ENCODE data around the gene ABHD12B. TPM values are rescaled to one million over a fixed set of nuclear protein-coding genes. Genes with fewer than 3 reads are reported as not detected.

The ABHD12B gene
- total RNA-seq, 2 experiments from 2014 or later = not detected

DNA sequence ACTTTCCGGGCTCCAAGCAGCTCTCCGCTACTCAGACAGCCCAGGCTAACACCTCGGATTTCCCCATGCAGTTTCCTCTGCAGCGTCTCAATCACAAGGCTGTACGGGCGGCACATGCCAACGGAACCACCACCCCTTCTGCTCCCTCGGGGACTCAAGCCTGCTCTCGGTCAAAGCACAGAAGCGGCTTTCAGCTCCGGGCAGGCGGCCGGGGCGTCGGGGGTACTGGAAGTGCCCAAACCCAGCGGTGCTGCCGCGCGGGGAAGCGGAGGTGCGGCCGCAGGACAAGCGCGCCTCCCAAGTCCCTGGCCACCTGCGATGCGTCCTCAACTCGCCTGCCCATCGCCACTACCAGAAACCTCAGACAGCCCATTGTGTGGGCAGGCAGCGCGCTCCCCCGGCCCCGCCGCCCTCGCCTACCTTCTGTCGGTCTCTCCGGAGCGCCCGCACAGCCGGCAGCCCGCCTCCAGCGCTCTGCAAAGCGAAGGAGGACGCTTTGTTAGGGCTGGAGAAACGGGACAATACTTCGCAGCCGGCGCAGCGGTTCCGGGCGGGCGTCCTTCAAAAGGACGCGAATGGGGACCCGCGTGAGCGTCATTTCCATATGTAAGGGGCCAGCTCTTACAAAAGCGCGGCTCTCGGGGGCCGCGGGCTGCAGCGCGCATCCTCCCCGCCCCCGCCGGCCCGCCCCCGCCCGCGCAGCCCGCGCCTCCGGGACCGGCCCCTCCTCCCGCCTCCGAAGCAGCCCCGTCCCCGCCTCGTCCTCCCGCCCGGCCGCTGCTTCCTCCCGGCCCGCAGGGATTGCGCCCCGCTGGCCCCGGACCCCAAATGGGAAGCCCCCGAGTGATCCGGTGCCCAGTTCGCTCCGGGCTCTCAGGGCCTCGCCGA, 41.6 kb upstream of the ABHD12B start:
- ChIA-PET CTCF (interaction anchor here (1.6 to 4.6 kb wide), 2 partner anchors 7 to 30 kb away, joined by 3 to 19 read pairs; no protein-coding TSS in a partner anchor), POLR2A (interaction anchor here (0.5 to 5.4 kb wide), 23 partner anchors 8 to 1210 kb away, joined by 3 to 83 read pairs (median 4); partner anchors contain the start of genes MGAT2, NEMF and RPL36AL)
- Histone ChIP-seq H3K36me3 (ENCODE audit: insufficient read depth, low read length) (no peaks in the 10 kb centered on the region), H3K4me3 (ENCODE audit: low read length) (peak overlapping the region; percentile 78), H3K27me3 (ENCODE audit: control insufficient read depth in 1 of 2, insufficient read depth in 2 of 2, low read length in 2 of 2) (no peaks in the 10 kb centered on the region), H3K9me3 (ENCODE audit: control insufficient read depth in 1 of 2, insufficient read depth in 1 of 2, low read length in 2 of 2) (no peaks in the 10 kb centered on the region), H3K27ac (ENCODE audit: low read depth in 1 of 2, low read length in 2 of 2) (peak overlapping the region; percentile 56 to 72), H3K4me1 (ENCODE audit: insufficient read depth, low read length) (peaks cover 31% of the 10 kb centered on the region)
- DNase-seq (peak; percentile 32 to 86 (median 54)), ATAC-seq (ENCODE audit: poor library complexity) (peak; percentile 60)
- Mint-ChIP-seq H3K4me3 (peak overlapping the region; percentile 90), H3K4me1 (ENCODE audit: low read depth) (peaks cover 79% of the 10 kb centered on the region), H3K9me3 (no peaks in the 10 kb centered on the region), H3K36me3 (ENCODE audit: low read depth) (peaks cover 22% of the 10 kb centered on the region), H3K27ac (peak overlapping the region; percentile 87), H3K27me3 (no peaks in the 10 kb centered on the region)
- intact Hi-C loops (cut with DNase I, micrococcal nuclease) = loop anchor here (1.0 to 10.0 kb wide), 5 partner anchors 8 to 968 kb away; no protein-coding TSS in a partner anchor
- TF ChIP-seq, protein P1, sequence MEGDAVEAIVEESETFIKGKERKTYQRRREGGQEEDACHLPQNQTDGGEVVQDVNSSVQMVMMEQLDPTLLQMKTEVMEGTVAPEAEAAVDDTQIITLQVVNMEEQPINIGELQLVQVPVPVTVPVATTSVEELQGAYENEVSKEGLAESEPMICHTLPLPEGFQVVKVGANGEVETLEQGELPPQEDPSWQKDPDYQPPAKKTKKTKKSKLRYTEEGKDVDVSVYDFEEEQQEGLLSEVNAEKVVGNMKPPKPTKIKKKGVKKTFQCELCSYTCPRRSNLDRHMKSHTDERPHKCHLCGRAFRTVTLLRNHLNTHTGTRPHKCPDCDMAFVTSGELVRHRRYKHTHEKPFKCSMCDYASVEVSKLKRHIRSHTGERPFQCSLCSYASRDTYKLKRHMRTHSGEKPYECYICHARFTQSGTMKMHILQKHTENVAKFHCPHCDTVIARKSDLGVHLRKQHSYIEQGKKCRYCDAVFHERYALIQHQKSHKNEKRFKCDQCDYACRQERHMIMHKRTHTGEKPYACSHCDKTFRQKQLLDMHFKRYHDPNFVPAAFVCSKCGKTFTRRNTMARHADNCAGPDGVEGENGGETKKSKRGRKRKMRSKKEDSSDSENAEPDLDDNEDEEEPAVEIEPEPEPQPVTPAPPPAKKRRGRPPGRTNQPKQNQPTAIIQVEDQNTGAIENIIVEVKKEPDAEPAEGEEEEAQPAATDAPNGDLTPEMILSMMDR (IDR thresholded peaks at IDR 0.05) = no peak

DNA sequence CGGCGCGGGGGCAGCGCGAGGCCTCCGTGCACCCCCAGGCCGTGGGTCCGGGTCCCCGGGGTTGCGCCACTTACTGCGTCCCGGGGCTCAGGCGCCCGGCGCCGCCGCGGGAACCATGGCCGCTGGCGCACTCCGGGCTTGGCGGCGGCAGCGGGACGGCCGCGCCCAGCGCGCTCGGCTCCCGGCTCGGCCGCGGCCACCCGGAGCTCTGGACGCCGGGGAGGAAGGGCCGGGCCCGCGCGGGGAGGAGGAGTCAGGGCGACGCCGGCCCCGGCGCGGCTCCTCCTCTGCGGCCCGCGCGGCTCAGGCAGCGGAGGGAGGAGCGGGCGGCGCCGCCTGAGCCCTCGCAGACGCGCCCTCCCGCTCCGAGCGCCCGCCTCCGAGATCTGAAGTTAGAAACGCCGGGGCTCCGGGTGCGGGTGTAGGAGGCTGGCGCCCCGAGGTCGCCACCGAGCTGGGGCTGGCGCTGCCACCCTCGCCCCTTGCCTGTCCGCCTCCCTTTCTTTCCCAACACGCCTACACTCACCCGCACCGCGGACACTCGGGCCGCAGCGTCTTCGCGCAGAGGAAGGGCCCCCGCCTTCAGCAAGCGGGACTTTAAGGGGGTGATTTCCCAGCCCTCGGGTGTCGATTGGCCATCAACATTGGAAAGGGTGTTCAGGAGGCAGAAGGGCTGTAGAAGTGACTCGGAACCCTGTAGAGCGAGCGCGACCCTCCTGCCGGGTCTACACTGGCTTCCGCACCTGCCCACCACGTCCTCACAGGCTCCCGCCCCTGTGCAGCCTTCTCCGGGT, 40.7 kb upstream of the ABHD12B start, which contains the start of gene NIN:
TSS of gene NIN (minus strand) at position 231 of the 794 bp plus-strand sequence. CDS start 9,106 bp downstream, outside the sequence.
- Mint-ChIP-seq H3K27me3 (no peaks in the 10 kb centered on the region), H3K27ac (peak within 1 kb of the TSS; percentile 92), H3K4me1 (ENCODE audit: low read depth) (peaks cover 74% of the 10 kb centered on the region), H3K4me3 (peak within 1 kb of the TSS; percentile 99), H3K9me3 (no peaks in the 10 kb centered on the region), H3K36me3 (ENCODE audit: low read depth) (peaks cover 22% of the 10 kb centered on the region)
- DNase-seq = peak; percentile 47 to 89 (median 68)
- Histone ChIP-seq H3K27me3 (ENCODE audit: control insufficient read depth in 1 of 2, insufficient read depth in 2 of 2, low read length in 2 of 2) (no peaks in the 10 kb centered on the region), H3K27ac (ENCODE audit: low read depth in 1 of 2, low read length in 2 of 2) (peak within 1 kb of the TSS; percentile 65 to 88), H3K4me1 (ENCODE audit: insufficient read depth, low read length) (peaks cover 37% of the 10 kb centered on the region), H3K36me3 (ENCODE audit: insufficient read depth, low read length) (no peaks in the 10 kb centered on the region), H3K9me3 (ENCODE audit: control insufficient read depth in 1 of 2, insufficient read depth in 1 of 2, low read length in 2 of 2) (no peaks in the 10 kb centered on the region), H3K4me3 (ENCODE audit: low read length) (peak within 1 kb of the TSS; percentile 90)
- peak; percentile 83 for ATAC-seq (ENCODE audit: poor library complexity)
- TF ChIP-seq, protein P1 (IDR thresholded peaks at IDR 0.05) = no peak
- ChIA-PET CTCF (interaction anchor here (1.6 to 4.6 kb wide), 2 partner anchors 8 to 29 kb away, joined by 3 to 19 read pairs; no protein-coding TSS in a partner anchor), POLR2A (interaction anchor here (1.0 to 5.4 kb wide), 11 partner anchors 9 to 1211 kb away, joined by 3 to 83 read pairs (median 17); partner anchors contain the start of genes MGAT2, NEMF and RPL36AL)
- intact Hi-C loops (cut with DNase I, micrococcal nuclease) = loop anchor here (1.0 to 10.0 kb wide), 5 partner anchors 9 to 969 kb away; no protein-coding TSS in a partner anchor

DNA sequence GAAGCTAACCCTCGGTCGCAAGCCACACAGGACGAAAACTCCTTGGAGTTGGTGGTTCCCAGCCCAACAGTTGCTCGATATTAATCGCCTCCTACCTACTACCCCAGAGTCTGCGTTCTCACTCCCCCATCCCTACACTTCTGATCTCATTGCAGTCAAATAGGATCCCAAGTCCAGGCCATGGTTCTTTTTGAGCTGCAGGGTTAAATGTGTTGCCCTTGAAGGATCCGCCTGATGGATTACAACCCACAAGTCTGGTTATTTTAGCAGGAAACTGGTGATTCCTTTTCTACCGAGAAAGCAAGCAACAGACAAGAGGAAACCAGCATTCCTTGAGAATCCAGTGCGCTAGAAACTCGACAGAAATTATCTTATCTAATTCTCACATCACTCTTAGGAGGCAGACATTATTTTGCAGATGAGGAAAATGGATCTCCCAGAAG, 40.1 kb upstream of the ABHD12B start:
- ChIA-PET POLR2A (interaction anchor here (1.1 to 5.4 kb wide), 9 partner anchors 10 to 1212 kb away, joined by 3 to 83 read pairs (median 23); partner anchors contain the start of genes MGAT2 and RPL36AL), CTCF (interaction anchor here (1.6 to 4.6 kb wide), 2 partner anchors 9 to 28 kb away, joined by 3 to 19 read pairs; no protein-coding TSS in a partner anchor)
- peaks cover 68% of the 10 kb centered on the region for H3K4me1 Mint-ChIP-seq (ENCODE audit: low read depth)
- Histone ChIP-seq H3K27me3 (ENCODE audit: control insufficient read depth in 1 of 2, insufficient read depth in 2 of 2, low read length in 2 of 2) (no peaks in the 10 kb centered on the region), H3K9me3 (ENCODE audit: control insufficient read depth in 1 of 2, insufficient read depth in 1 of 2, low read length in 2 of 2) (no peaks in the 10 kb centered on the region), H3K4me1 (ENCODE audit: insufficient read depth, low read length) (peaks cover 35% of the 10 kb centered on the region), H3K27ac (ENCODE audit: low read depth in 1 of 2, low read length in 2 of 2) (peak overlapping the region; percentile 65 to 88), H3K4me3 (ENCODE audit: low read length) (peak overlapping the region; percentile 90), H3K36me3 (ENCODE audit: insufficient read depth, low read length) (no peaks in the 10 kb centered on the region)
- TF ChIP-seq, protein P1 (IDR thresholded peaks at IDR 0.05) = no peak
- intact Hi-C loops (cut with DNase I, micrococcal nuclease) = loop anchor here (2.0 to 10.0 kb wide), 6 partner anchors 13 to 969 kb away; no protein-coding TSS in a partner anchor
- DNase-seq = no peak
- H3K9me3 Mint-ChIP-seq = no peaks in the 10 kb centered on the region
- H3K4me3 Mint-ChIP-seq = peak overlapping the region; percentile 99
- no peak for ATAC-seq (ENCODE audit: poor library complexity)
- peak overlapping the region; percentile 92 for H3K27ac Mint-ChIP-seq
- H3K36me3 Mint-ChIP-seq (ENCODE audit: low read depth) = peaks cover 22% of the 10 kb centered on the region
- no peaks in the 10 kb centered on the region for H3K27me3 Mint-ChIP-seq

Data from CD4-positive, alpha-beta T cell (primary cell).